Astrocyte of the cerebellum (primary cell): ENCODE measurements around the gene UTP25.

Experiments used
- DNase-seq: peaks from one replicate; pipeline ENCODE4 v3.0.0-alpha.2; 2011; ENCODE audit warnings: low read depth
- H3K4me3 ChIP-seq: 2 replicates; pipeline ENCODE4 v1.5.1; 2011; ENCODE audit warnings: mild to moderate bottlenecking, low read depth, low read length, moderate library complexity
- in situ Hi-C: cut with HindIII; loops from 2 replicates; pipeline ENCODE4 v1.10.0; 2017; ENCODE audit warnings: low sequenced_read_pairs
- TF ChIP-seq, protein P1 (sequence below): IDR thresholded peaks from 2 replicates; pipeline ENCODE4 v1.5.1; 2012; ENCODE audit warnings: low read length, low read depth, moderate library complexity, mild to moderate bottlenecking; ENCODE audit errors: missing control alignments

Gene UTP25

GRCh38 chr1:209869291-209870149 lies 41.7 kb downstream of the UTP25 start:
- TF ChIP-seq, protein P1, sequence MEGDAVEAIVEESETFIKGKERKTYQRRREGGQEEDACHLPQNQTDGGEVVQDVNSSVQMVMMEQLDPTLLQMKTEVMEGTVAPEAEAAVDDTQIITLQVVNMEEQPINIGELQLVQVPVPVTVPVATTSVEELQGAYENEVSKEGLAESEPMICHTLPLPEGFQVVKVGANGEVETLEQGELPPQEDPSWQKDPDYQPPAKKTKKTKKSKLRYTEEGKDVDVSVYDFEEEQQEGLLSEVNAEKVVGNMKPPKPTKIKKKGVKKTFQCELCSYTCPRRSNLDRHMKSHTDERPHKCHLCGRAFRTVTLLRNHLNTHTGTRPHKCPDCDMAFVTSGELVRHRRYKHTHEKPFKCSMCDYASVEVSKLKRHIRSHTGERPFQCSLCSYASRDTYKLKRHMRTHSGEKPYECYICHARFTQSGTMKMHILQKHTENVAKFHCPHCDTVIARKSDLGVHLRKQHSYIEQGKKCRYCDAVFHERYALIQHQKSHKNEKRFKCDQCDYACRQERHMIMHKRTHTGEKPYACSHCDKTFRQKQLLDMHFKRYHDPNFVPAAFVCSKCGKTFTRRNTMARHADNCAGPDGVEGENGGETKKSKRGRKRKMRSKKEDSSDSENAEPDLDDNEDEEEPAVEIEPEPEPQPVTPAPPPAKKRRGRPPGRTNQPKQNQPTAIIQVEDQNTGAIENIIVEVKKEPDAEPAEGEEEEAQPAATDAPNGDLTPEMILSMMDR: no peak
- in situ Hi-C loops: no loop called here
- DNase-seq: no peak
- no peak overlapping the region for H3K4me3 ChIP-seq

- H3K4me3 ChIP-seq: no peak overlapping the region
- no peak for DNase-seq
- TF ChIP-seq, protein P1: no peak
- in situ Hi-C loops: no loop called here
Measured at GRCh38 chr1:209870151-209870831, 42.5 kb downstream of the UTP25 start.

GRCh38 chr1:209871006-209871405 lies 43.2 kb downstream of the UTP25 start:
- no peak overlapping the region for H3K4me3 ChIP-seq
- TF ChIP-seq, protein P1: no peak
- in situ Hi-C loops: no loop called here
- no peak for DNase-seq

DNA sequence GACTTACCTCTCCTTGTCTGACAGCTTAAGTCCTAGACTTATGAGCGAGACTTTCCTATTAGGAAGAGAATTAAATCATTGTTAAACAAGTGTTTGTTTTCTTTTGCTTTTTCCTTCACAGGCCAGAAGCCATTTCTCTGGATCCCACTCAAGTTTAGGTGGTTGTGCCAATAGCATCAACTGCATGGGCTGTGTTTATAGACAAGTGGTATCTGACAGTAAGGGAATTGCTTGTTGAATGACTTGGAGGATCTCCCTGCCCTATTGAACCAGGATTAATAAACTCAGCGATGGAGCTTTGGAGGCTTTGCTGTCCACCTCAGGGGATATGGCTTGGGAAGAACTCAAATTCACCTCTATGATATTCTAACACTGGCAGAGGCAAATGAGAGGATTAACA lies 43.7 kb downstream of the UTP25 start:
- no peak for DNase-seq
- no peak overlapping the region for H3K4me3 ChIP-seq
- TF ChIP-seq, protein P1: no peak
- in situ Hi-C loops: no loop called here

DNA sequence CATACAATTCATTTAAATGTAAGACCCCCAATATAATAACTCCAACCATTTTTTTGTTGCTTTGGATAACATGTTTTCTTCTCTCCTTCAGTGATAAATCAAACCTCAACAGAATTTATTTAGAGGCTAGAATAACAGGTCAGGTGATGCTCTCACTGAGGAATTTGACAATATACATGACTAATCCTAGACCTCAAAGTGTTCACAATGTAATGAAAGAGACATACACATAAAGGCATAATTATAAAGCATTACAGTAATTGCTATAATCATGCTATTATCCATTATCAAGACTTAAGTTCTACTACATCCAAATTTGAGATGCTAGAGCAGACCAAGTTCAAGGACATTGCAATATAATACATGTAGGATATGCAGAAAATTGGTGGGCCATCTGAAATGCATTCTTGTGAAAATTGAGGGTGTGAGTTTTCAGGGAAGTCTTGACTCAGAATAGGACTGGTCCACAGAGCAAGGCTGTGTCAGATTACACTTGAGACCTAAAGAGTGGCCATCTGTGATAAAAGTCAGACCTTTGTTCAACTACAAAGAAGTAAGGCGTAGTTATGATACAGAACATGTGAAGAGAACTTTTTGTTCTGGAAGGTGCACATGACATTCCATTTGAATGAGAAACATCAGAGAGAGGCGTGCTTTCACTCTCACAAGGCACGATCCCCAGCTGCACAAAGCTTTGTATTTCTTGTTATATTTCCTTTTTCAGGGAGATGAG lies 45.5 kb downstream of the UTP25 start:
- in situ Hi-C loops: no loop called here
- TF ChIP-seq, protein P1: no peak
- DNase-seq: peak; percentile 42

DNA sequence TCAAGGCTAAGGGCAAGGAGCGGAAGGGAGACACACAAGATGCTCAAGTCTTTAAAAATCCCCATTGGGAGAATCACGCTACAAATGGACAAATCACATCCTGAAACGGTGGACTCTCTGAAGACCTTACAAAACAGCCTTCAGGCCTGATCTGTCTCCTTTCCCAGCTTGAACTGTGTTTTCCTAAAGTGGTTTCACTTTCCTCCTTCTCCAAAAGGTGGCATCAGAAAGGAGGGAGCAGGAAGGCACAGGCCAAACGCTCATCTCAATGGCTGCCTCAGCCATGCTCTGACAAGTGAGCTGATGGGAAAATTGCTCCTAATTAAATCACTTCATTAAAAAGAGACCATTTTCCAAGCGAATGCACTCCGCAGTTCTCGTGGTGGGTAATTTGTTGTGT lies 47.7 kb downstream of the UTP25 start:
- in situ Hi-C loops: no loop called here
- no peak overlapping the region for H3K4me3 ChIP-seq
- peak; percentile 53 for DNase-seq
- TF ChIP-seq, protein P1: peak; percentile 74

More for the DNA sequence above, 45.5 kb downstream of the UTP25 start:
- no peak overlapping the region for H3K4me3 ChIP-seq
